HG03175 (cell line): ENCODE results near the gene FOXL2.

Experiments used
- ATAC-seq: cut with Tn5 transposase; IDR thresholded peaks from one replicate; pipeline ENCODE4 v1.9.1; 2021; ENCODE audit warnings: mild to moderate bottlenecking, moderate library complexity; ENCODE audit not compliant: unreplicated experiment

The FOXL2 gene

GRCh38 chr3:138945709-138946662 lies 951 bp downstream of the FOXL2 start:
- ATAC-seq: no peak

- ATAC-seq: no peak
Measured at GRCh38 chr3:138944929-138945708, 1.8 kb downstream of the FOXL2 start.

- no peak for ATAC-seq
Measured at GRCh38 chr3:138944654-138944928, 2.3 kb downstream of the FOXL2 start.

DNA sequence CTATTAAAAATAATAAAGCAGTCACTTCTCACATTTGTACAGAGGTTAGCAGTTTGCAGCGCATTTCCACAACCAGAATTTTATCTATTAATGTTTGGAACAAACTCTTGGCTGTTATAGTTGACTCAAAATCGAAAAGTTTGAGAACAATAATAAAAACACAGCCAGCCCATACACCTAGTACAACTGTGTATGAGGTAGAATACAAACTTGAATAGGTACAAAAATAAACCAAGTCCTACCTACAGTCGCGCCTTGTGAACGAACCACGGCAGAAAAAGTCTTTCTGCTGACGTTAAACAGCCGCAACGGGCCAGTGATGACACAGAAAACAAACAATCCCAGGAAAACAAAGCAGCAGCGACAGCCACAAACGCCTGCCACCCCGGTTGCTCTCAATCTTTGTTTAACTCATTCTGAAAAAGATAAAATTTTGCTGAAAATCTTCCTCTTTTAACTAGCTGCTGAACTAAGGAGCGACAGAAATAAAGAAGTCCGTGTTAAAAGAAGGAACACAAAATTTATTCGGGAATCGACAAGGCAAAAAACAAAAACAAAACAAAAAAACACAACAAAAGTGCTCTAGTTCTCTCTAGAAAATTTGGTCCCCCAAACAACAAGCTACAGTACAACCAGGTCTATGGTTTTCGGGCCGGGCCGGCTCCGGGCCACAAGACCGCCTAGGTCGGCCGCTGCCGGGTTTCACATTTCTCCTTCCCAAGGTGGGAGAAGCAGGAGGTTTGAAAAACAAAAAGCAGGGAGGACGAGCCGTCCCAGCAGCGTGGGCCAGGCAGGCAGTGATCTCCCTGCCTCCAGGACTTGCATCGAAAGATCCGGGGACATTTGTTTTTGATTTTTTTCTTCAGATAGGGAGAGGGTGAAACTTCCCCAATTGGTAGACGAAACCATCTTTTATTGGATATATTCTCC lies 2.9 kb downstream of the FOXL2 start:
- no peak for ATAC-seq

- no peak for ATAC-seq
Measured at GRCh38 chr3:138942861-138943623, 3.9 kb downstream of the FOXL2 start.

GRCh38 chr3:138942271-138942670 lies 4.7 kb downstream of the FOXL2 start:
- ATAC-seq: no peak

GRCh38 chr3:138941259-138941885 lies 5.6 kb downstream of the FOXL2 start:
- no peak for ATAC-seq

- ATAC-seq: no peak
Measured at GRCh38 chr3:138940446-138940845, 6.5 kb downstream of the FOXL2 start.

GRCh38 chr3:138939561-138940241 lies 7.2 kb downstream of the FOXL2 start:
- ATAC-seq: no peak

DNA sequence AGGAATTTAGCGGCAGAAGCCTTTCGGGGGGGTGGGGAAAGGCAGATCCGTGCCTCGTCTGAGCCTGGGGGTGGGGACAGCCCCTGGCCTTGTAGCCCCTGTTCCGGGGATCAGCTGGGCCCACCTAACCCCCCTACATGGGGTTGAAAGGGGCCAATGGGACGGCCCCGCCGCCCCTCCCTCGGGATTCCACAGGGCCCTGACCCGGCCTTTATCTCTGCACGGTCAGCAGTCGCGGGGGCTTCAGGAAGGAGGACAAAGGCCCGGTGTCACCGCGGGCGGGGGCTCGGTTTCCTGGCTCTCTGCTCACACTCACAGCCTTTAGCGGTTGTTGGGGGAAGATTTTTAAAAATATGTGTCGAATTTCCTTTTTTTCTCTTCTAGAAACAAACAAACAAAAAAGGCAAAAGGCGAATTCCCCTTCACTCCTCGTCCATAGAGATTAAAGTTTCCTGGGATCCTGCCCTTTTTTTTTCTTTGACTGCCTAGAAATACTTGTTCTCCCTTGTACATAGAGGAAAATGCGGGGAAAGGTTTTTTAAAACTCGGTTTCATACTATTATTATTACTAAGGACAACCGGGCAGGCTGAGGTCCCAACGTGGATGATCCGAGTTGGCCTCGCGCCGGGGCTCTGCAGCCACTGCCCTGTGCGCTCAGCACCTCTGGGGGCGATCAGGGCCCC lies 7.9 kb downstream of the FOXL2 start:
- ATAC-seq: no peak

DNA sequence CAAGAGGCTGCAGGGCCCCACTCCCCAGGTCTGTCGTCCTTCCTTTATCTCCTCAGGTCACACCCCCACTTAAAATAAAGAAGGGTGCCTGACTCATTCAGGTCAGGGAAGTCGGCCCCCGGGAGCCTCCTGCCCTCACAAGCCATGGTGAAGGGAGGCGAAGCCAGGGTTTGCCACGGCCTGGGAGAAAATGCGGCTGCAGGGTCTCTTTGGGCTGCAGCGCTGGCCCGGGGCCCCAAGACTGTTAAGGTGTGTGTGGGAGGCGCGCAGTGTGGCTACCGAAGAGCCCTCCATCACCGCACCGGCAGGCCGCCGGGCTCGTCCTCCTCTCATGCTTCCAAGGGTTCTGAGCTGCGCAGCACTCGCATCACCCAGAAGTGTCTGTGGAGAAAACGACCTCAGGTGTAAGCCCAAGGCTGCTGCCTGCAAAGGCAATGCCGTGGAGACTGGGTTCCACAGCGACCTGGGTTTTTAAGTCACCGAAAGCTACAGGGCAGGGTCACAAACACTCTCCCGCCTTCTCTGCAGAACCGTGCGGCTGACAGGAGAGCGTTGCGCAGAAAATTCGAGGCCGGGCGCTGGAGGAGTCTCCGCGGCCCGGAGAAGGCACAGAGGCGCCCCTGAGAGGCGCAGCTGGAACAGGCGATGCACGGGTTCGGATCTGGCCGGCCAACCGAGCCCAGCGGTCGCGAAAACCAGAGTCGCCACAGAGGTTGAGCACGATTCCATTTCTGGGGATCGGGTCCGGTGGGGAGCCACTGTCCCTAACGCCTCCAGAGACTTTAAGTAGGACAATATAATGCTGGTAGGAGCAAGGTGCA lies 8.7 kb downstream of the FOXL2 start:
- ATAC-seq: no peak

- ATAC-seq: no peak
Measured at GRCh38 chr3:138937690-138938055, 9.3 kb downstream of the FOXL2 start.

DNA sequence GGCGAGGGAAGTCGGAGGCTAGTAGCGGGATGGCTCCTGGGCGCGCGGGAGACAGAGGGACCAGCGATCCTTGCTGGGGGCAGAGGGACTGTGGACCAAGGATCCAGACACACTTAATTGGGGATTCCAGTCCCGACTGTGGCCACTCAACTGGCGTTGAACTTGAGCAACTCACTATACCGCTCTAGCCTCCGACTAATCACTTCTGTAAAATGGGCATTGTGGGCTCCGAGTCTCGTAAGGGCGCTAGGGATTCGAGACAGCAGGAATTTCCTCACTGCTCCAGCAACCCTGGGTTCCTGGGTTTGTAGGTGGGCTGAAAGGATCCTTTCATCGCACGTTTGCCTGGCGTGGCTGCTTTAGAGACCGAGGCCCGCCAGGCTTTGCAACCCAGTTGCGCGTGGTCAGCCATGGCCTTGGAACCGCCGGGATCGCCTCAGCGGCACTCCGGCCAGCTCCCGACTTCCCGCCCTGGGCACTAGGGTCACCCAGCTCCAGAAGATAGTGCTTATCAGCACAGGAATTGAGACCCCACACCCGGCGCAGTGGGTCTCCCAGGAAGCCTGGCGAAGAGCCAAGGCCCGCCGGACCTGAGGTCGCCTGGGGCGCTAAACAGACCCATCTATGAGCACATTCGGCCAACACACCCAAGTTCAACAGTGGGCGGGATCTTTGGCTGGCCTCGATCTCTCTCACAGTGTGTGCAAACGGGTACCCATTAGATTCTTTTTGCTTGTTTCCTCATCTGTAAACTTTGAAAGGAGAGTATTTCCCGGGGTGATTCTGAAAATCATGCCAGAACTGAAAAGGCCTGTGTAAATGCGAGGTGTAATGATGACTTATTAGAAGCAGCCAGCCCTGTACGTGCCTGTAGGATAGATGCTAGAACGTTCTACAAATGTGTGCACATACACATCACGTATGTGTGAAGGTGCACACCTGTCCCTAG lies 9.9 kb downstream of the FOXL2 start:
- no peak for ATAC-seq

DNA sequence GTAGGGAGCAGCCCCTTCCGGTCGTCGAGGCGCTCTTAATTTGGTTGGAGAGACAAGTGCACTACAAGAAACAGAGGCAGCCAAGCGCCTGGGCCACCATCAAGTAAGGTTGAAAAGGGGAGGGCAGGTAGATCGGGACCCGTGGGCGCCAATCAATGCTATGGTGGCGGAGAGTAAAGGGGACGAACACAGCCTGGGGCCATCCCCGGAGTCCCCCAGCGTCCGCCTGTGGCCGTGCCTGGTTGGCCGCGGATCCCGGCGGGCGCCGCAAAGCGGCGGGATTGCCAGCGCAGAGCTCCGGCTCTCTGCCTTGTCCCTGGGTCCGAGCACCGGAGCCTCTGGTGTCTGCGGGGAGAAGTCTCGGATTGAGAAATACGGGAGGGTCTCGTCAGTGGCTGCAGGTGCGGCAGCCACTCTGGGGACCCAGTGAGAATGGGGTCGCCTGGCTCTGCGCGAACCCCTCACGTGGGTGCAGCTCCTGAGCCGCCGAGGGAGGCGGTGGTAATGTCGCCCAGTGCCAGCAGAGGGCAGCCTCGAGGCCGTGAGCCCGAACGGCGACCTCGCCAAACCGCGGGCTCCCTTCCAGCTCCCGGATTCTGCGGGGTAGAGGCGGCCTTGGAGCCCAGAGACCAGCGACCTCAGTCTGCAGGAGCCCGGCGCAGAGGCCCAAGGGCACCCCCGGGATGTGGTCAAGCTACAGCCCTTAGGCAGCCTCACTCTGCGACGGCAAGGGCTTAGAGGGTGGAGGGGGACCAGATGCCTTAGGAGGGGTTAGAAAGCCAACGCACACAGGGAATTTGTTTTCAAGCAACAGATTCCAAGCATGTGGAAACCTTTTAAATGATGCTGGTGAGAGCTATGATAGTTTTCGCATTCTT lies 10.8 kb downstream of the FOXL2 start:
- ATAC-seq: peak; percentile 68

DNA sequence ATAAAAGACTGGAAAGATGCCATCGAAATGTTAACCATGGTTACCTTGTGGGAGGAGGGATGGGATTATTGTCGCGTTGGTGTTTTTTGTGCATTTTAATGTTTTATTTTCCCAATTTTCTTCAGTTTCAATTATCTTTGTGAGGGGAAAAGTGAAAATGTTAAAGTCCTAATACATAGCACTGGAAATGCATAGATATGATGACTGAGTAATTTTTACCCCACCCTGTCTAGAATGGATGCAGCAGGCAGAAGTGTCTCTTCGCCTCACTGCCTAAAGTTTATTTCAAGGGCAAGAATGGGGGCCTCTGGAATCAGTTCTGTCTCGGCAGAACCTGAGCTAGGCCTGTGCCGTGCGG lies 11.5 kb downstream of the FOXL2 start:
- ATAC-seq: no peak
